AG10803 (cell line): Measurements from ENCODE around the gene SLC6A13.
"Not testable (repeated sequence)": the region's sequence is repeated elsewhere in the genome, so short reads cannot be mapped to it uniquely, and the experiment has no call there.

ENCODE experiments used
- DNase-seq: peaks from one replicate; pipeline ENCODE4 v3.0.0; 2010; ENCODE audit warnings: low read depth
- H3K4me3 ChIP-seq: 2 replicates; pipeline ENCODE4 v1.5.1; 2011; ENCODE audit warnings: mild to moderate bottlenecking, low read length, control low read depth
- CTCF ChIP-seq: conservative IDR thresholded peaks from 2 replicates; pipeline ENCODE4 v1.5.1; 2011; ENCODE audit warnings: mild to moderate bottlenecking, low read length, control low read depth, inconsistent platforms

Gene SLC6A13

GRCh38 chr12:262817-263216 is at the start of gene SLC6A13:
Gene SLC6A13 (minus strand): TSS chr12:262836. CDS start chr12:260052, 2,784 bp downstream.
- no peak within 1 kb of the TSS for H3K4me3 ChIP-seq
- DNase-seq, result peak; percentile 6
- TF ChIP-seq CTCF, result no peak

GRCh38 chr12:308511-308910 is 45.9 kb upstream of the SLC6A13 start:
- no peak overlapping the region for H3K4me3 ChIP-seq
- no peak for TF ChIP-seq CTCF
- DNase-seq, result no peak

- no peak for TF ChIP-seq CTCF
Observed at GRCh38 chr12:307406-307805, 44.8 kb upstream of the SLC6A13 start.

GRCh38 chr12:304805-305204 is 42.2 kb upstream of the SLC6A13 start:
- no peak for TF ChIP-seq CTCF
- no peak overlapping the region for H3K4me3 ChIP-seq
- DNase-seq, result no peak

More at GRCh38 chr12:307406-307805, 44.8 kb upstream of the SLC6A13 start:
- no peak for DNase-seq
- H3K4me3 ChIP-seq, result no peak overlapping the region

GRCh38 chr12:302766-303165 is 40.1 kb upstream of the SLC6A13 start:
- not testable (repeated sequence) for H3K4me3 ChIP-seq, DNase-seq

- not testable (repeated sequence) for H3K4me3 ChIP-seq, DNase-seq
Observed at GRCh38 chr12:300166-300565, 37.5 kb upstream of the SLC6A13 start.

- not testable (repeated sequence) for H3K4me3 ChIP-seq, DNase-seq
Observed at GRCh38 chr12:299511-299910, 36.9 kb upstream of the SLC6A13 start.

GRCh38 chr12:298059-298458 is 35.4 kb upstream of the SLC6A13 start:
- DNase-seq, H3K4me3 ChIP-seq: not testable (repeated sequence)

- H3K4me3 ChIP-seq, result no peak overlapping the region
- DNase-seq, result no peak
- TF ChIP-seq CTCF, result no peak
Observed at GRCh38 chr12:295132-295531, 32.5 kb upstream of the SLC6A13 start.
